NCI-H345 treated with DMSO at 0.1 percent for 48 hours (cell line): ENCODE results near the gene MAGED2.
"Not testable (repeated sequence)": the region's sequence is repeated elsewhere in the genome, so short reads cannot be mapped to it uniquely, and the experiment has no call there.

Experiments used
- DNase-seq: peaks from one replicate; lab custom pipeline; 2025; ENCODE audit not compliant: unreplicated experiment; lab: John Stamatoyannopoulos, UW

MAGED2 gene, protein sequence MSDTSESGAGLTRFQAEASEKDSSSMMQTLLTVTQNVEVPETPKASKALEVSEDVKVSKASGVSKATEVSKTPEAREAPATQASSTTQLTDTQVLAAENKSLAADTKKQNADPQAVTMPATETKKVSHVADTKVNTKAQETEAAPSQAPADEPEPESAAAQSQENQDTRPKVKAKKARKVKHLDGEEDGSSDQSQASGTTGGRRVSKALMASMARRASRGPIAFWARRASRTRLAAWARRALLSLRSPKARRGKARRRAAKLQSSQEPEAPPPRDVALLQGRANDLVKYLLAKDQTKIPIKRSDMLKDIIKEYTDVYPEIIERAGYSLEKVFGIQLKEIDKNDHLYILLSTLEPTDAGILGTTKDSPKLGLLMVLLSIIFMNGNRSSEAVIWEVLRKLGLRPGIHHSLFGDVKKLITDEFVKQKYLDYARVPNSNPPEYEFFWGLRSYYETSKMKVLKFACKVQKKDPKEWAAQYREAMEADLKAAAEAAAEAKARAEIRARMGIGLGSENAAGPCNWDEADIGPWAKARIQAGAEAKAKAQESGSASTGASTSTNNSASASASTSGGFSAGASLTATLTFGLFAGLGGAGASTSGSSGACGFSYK

GRCh38 chrX:54807524-54808108 lies at the start of gene MAGED2:
TSS of gene MAGED2 (plus strand) at chrX:54807745. CDS start at chrX:54809332, 1,587 bp downstream.
- DNase-seq, result no peak

DNA sequence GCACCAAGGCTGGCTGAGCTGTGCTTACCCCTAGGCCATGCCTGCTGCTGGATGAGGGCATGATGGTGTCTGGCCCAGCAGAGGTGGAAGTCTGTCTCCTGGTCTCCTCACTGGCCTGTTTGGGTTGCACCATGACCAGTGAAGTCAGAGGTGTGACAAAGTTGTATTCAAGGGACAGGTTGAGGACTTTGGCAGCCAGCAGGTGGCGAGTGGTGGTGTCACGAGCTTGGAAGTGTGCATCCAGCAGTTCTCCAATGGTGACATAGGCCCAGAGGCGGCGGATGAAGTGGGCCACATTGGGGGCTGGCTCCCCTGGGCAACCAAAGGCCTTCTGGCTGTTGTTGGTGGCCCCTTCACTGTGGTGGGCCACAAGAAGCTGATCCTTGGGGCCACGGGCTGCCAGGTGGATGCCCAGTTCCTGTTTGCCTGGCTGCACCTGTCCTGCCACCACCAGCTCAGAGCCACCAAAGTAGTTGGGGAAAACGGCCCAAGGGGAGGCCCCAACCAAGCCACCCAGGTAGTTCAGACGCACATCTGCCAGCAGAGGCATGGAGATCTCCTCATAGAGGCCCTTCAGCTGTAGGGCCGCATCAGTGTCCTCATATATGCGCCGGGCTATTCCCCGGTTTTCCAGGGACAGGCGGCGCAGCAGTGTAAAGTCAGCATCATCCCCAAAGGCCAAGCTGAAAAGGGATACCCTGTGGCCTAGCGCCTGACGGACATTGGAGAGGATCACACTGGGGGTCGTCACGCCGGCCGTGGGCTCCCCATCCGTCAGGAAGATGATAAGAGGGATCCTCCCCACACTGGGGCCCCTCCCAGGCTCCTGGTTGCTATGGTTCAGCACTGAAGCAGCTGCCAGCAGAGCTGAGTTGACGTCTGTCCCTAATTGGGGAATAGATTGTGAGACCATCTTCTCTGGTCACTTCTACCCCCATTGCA lies 49.2 kb upstream of the MAGED2 start:
- no peak for DNase-seq

- not testable (repeated sequence) for DNase-seq
Measured at GRCh38 chrX:54774391-54775094, 33.0 kb upstream of the MAGED2 start.

- DNase-seq, result no peak
Measured at GRCh38 chrX:54776061-54776460, 31.5 kb upstream of the MAGED2 start.

- no peak for DNase-seq
Measured at GRCh38 chrX:54776987-54777672, 30.4 kb upstream of the MAGED2 start.

- DNase-seq, result no peak
Measured at GRCh38 chrX:54785901-54786300, 21.6 kb upstream of the MAGED2 start.

DNA sequence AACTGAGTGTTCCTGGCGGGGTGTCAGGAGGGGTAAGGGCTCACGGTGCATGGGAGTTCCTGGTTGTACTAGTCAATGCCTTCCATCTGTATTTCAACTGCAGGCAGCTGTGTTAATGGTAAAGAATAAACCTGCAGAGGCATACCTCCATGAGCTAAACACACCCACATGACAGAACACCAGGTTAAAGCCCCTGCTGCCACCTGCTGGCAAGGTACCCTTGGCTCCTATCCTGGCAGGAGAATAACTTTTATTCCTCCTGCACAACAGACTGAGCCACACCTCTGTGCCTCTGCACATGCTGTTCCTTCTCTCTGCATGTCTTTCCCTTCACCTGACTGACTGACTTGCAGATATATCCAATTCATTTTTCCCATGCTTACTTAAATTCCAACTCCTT lies 20.6 kb upstream of the MAGED2 start:
- DNase-seq, result no peak

- no peak for DNase-seq
Measured at GRCh38 chrX:54788446-54788845, 19.1 kb upstream of the MAGED2 start.

DNA sequence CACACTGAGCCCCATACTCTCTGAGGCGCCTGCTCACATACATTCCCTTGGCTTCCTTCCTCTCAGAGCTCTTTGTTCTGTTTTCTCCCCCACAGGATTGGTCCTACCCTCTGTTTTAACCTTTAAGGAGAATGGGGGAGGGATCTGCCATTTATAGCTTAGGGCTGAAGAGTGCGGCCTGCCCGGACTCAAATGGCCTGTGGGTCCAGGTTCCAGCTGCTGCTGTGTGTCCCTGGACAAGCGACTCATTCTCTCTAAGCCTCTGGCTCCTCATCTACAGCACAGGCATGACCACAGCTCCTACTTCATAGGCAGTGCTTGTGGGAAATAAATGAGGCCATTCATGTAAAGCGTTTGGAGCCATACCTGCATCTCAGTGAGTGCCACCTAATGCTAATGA lies 18.1 kb upstream of the MAGED2 start:
- not testable (repeated sequence) for DNase-seq

DNA sequence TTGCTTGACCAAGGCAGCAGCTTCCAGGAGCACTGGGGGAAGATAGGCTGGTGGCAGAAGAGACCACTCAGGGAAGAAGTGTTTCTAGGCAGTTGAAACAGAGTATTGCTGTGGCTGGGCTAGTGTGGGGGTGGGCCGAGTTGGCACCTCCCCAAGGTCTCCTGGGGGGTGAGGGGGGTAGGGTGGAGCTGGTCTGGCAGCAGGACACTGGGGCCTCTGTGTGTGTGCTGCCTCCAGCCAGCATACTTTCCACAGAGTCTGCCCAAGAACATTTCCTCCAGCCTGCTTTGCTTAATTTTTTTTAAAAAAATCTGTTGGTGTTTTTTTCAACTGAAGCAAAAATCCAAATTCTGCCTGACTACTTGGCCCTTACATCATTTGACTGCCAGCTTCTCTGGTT lies 13.5 kb upstream of the MAGED2 start:
- no peak for DNase-seq

GRCh38 chrX:54794795-54795194 lies 12.8 kb upstream of the MAGED2 start:
- DNase-seq, result no peak

DNA sequence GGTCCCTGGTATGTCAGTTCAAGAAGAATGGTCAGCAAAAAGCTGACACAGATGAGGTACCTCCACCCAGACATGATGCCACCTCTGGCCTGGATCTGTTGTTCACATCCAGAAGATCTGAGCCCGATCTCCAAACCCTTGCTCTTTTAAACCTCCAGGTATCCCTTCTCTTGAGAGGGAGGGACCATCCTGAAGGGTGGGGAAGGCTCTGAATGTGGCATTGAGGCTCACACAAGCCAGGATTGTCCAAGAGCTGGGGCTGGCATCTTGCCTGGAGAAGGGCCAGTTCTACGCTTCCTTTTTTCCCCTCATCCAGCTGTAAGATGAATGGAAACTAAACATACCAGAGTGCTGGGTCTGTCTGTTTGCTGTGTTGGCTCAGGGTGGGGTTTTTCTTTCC lies 9.4 kb upstream of the MAGED2 start, which contains the start of gene ITIH6:
TSS of gene ITIH6 (minus strand) at position 119 of the 400 bp plus-strand sequence. CDS start at position 74, 45 bp downstream.
- no peak for DNase-seq

DNA sequence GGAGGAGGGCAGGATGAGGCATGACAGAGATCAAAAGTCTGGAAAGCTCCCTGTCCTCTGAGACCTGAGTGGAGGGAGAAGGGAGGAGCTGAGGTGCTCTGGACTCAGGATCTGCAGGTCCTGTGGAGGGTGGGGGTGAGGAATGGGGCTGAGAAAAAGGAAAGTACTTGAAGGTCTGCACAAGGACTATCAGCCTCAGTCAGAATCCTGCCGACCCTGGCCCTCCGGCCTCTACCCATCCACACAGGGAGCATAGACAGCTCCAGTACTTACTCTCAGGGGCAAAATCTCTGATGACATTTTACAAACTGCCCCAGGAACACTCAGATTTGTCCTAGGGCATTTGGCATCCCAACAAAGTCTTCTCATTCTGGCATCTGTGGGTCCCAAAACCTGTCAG lies 8.5 kb upstream of the MAGED2 start:
- DNase-seq, result no peak

- no peak for DNase-seq
Measured at GRCh38 chrX:54808109-54808604, 612 bp downstream of the MAGED2 start.

- peak; percentile 92 for DNase-seq
Measured at GRCh38 chrX:54808605-54809483, 1.3 kb downstream of the MAGED2 start.

- DNase-seq, result no peak
Measured at GRCh38 chrX:54810532-54810931, 3.0 kb downstream of the MAGED2 start.

GRCh38 chrX:54811301-54811885 lies 3.8 kb downstream of the MAGED2 start:
- no peak for DNase-seq

DNA sequence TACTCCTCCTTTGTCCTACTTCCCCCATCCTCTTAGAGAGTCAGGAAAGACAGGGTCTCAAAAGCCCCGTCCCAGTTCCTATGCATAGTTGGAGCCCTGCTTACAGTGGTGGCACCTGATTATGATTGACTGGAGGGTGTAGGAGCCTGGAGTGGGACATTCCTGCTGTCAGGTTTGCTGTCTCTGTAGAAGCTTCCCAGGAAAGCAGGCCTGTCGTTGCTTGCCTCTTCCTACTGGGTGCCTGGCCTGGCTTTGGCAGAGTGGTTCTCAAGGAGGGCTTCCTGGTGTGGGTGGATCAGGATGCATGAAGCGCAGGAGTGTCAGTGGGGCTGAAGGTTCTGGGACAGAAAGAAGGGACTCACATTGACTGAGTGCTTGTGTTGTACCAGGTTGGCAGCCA lies 4.8 kb downstream of the MAGED2 start:
- no peak for DNase-seq
